OCI-LY7 (cell line): ENCODE measurements around the gene RNF214.

Source experiments
- EZH2phosphoT487 ChIP-seq: fragments of 200-600 bp; sonication (generic); IDR thresholded peaks from 2 replicates; pipeline ENCODE4 v1.6.1; 2018; ENCODE audit warnings: low read depth, borderline replicate concordance, mild to moderate bottlenecking, mixed run types, antibody characterized with exemption, low read length, moderate library complexity, mixed read lengths
- TF ChIP-seq, protein P1 (sequence below): fragments of 200-600 bp; sonication (generic); conservative IDR thresholded peaks from 2 replicates; pipeline ENCODE4 v1.5.1; 2014; ENCODE audit warnings: mild to moderate bottlenecking, antibody characterized with exemption, low read length, moderate library complexity, mixed read lengths

DNA sequence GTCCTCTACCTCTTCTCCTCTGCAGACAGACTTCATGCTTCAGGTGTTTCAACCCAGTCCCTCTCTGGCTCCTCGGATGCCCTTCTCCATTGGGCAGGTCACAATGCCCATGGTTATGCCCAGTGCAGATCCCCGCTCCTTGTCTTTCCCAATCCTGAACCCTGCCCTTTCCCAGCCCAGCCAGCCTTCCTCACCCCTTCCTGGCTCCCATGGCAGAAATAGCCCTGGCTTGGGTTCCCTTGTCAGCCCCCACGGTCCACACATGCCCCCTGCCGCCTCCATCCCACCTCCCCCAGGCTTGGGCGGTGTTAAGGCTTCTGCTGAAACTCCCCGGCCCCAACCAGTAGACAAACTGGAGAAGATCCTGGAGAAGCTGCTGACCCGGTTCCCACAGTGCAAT lies 49.4 kb downstream of the RNF214 start:
- TF ChIP-seq, protein P1, sequence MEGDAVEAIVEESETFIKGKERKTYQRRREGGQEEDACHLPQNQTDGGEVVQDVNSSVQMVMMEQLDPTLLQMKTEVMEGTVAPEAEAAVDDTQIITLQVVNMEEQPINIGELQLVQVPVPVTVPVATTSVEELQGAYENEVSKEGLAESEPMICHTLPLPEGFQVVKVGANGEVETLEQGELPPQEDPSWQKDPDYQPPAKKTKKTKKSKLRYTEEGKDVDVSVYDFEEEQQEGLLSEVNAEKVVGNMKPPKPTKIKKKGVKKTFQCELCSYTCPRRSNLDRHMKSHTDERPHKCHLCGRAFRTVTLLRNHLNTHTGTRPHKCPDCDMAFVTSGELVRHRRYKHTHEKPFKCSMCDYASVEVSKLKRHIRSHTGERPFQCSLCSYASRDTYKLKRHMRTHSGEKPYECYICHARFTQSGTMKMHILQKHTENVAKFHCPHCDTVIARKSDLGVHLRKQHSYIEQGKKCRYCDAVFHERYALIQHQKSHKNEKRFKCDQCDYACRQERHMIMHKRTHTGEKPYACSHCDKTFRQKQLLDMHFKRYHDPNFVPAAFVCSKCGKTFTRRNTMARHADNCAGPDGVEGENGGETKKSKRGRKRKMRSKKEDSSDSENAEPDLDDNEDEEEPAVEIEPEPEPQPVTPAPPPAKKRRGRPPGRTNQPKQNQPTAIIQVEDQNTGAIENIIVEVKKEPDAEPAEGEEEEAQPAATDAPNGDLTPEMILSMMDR, result no peak
- no peak for TF ChIP-seq EZH2phosphoT487
